ENCODE data around the gene LYPD5. TPM values are rescaled to one million over a fixed set of nuclear protein-coding genes. Genes with fewer than 3 reads are reported as not detected.
A peak's percentile ranks its signal among the peaks of the same experiment; 100 is the strongest.
"Not testable (repeated sequence)": the region's sequence is repeated elsewhere in the genome, so short reads cannot be mapped to it uniquely, and the experiment has no call there.

LYPD5 gene
- polyA plus RNA-seq, 6 donors from 2014 or later: 0.28 to 0.65 TPM; not detected in 4

GRCh38 chr19:43817454-43817853 lies 15.2 kb upstream of the LYPD5 start:
- DNase-seq: not testable (repeated sequence)
- peaks cover 53 to 66% (median 55%) of the 10 kb centered on the region in 3 donors for H3K27me3 Mint-ChIP-seq

GRCh38 chr19:43814663-43815352 lies 12.6 kb upstream of the LYPD5 start:
- ATAC-seq (ENCODE audit: low read depth in 2 of 2): no peak
- Mint-ChIP-seq H3K4me3 (no peak overlapping the region), H3K4me1 (peaks cover 0 to 2% (median 0%) of the 10 kb centered on the region in 3 donors), H3K9me3 (peaks cover 0 to 8% (median 0%) of the 10 kb centered on the region in 7 donors), H3K27ac (no peak overlapping the region), H3K27me3 (peaks cover 44 to 61% (median 53%) of the 10 kb centered on the region in 3 donors), H3K36me3 (peaks cover 0 to 8% of the 10 kb centered on the region in 2 donors)
- no peak for DNase-seq

More at GRCh38 chr19:43817454-43817853, 15.2 kb upstream of the LYPD5 start:
- Mint-ChIP-seq H3K4me1 (peaks cover 8 to 11% (median 9%) of the 10 kb centered on the region in 3 donors), H3K36me3 (peaks cover 0 to 17% of the 10 kb centered on the region in 2 donors)
- H3K27ac Mint-ChIP-seq; H3K4me3 Mint-ChIP-seq; H3K9me3 Mint-ChIP-seq; ATAC-seq (ENCODE audit: low read depth in 2 of 2): not testable (repeated sequence)

DNA sequence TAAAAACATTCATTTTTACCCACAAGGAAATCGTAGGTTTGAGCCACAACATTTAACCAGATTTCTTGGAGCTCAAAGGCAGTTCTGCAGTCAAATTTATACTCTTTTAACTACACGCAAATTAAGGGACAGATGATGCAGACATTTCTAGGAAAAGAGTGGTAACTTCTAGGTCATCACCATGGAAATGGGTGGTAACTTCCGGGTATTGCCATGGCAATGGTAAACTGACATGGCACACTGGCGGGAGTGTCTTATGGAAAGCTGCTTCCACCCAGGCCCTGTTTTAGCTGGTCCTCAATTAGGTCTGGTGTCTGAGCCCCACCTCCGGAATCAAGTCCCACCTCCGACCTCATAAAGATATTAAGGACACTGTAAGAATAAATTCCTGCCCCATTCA lies 10.4 kb upstream of the LYPD5 start:
- Mint-ChIP-seq H3K4me1 (no peaks in the 10 kb centered on the region), H3K36me3 (peaks cover 0 to 7% of the 10 kb centered on the region in 2 donors), H3K27me3 (peaks cover 38 to 49% (median 44%) of the 10 kb centered on the region in 3 donors), H3K9me3 (peaks cover 0 to 8% (median 0%) of the 10 kb centered on the region in 7 donors), H3K27ac (no peak overlapping the region), H3K4me3 (no peak overlapping the region)
- no peak for ATAC-seq (ENCODE audit: low read depth in 2 of 2)
- no peak for DNase-seq

DNA sequence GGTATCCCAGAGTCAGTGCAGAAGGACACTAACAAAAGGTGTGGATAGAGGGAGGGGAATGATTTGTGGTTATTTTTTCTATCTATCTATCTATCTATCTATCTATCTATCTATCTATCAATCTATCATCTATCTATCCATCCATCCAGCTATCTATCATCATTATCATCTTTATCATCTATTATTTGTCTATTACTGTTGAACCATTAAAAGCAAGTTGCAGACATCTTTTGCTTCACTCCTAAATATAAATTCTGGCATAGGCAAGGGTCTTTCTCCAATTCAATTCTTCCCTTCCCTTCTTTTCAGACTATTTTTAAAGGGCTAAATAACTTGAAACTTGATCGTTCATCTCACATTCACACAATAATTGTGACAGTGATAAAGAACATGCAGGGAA lies 10.0 kb upstream of the LYPD5 start:
- Mint-ChIP-seq H3K36me3 (peaks cover 0 to 7% of the 10 kb centered on the region in 2 donors), H3K4me1 (no peaks in the 10 kb centered on the region), H3K4me3 (no peak overlapping the region), H3K27me3 (peaks cover 36 to 53% (median 48%) of the 10 kb centered on the region in 3 donors), H3K9me3 (peaks cover 0 to 8% (median 0%) of the 10 kb centered on the region in 7 donors), H3K27ac (no peak overlapping the region)
- DNase-seq (no peak), ATAC-seq (ENCODE audit: low read depth in 2 of 2) (no peak)

GRCh38 chr19:43811837-43812236 lies 9.6 kb upstream of the LYPD5 start:
- Mint-ChIP-seq H3K27ac (no peak overlapping the region), H3K27me3 (peaks cover 33 to 51% (median 48%) of the 10 kb centered on the region in 3 donors), H3K9me3 (peaks cover 0 to 7% (median 0%) of the 10 kb centered on the region in 7 donors), H3K4me1 (no peaks in the 10 kb centered on the region), H3K4me3 (no peak overlapping the region), H3K36me3 (peaks cover 0 to 7% of the 10 kb centered on the region in 2 donors)
- no peak for ATAC-seq (ENCODE audit: low read depth in 2 of 2)
- no peak for DNase-seq

DNA sequence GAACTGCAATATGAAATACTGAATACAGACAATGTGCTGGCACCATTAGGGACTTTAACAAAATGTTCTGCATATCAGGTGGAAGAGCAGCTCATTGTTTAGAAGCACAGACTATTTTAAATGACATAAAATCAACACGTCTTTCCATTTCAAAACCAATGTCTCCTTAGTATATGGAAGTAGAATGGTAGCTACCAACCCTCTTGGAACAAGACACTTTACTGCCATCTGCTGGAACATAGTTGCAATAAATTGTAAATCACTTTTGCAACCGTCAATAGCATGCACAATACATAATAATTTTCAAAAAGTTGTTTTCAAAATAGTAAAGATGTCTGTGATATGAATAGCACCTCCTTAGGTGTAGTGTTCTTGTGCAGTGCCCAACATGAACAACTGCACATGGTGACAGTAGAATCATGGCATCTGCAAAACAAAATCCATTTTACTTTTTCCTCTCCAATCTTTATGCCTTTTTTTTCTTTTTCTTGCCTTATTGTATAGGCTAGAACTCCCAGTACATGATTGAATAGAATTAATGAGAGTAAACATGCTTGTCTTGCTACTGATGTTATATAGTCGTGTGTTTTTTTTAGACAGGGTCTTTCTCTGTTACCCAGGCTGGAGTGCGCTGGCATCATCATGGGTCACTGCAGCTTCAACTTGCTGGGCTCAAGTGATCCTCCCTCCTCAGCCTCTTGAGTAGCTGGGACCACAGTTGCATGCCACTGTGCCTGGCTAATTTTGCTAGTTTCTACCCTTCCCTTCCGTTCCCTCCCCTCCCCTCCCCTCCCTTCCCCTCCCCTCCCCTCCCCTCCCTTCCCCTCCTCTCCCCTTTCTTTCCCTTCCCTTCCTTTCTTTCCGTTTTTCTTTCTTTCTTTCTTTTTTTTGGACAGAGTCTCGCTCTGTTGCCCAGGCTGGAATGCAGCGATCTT lies 7.8 kb upstream of the LYPD5 start:
- no peak overlapping the region for H3K4me3 Mint-ChIP-seq
- DNase-seq (peak; percentile 29), ATAC-seq (ENCODE audit: low read depth in 2 of 2) (peak; percentile 47 to 61)
- peaks cover 0 to 7% of the 10 kb centered on the region in 2 donors for H3K36me3 Mint-ChIP-seq
- H3K4me1 Mint-ChIP-seq: no peaks in the 10 kb centered on the region
- H3K27me3 Mint-ChIP-seq: peaks cover 24 to 51% (median 47%) of the 10 kb centered on the region in 3 donors
- peak overlapping the region in 2 of 6 donors; percentile 59 to 93 for H3K27ac Mint-ChIP-seq
- H3K9me3 Mint-ChIP-seq: peaks cover 0 to 4% (median 0%) of the 10 kb centered on the region in 7 donors

DNA sequence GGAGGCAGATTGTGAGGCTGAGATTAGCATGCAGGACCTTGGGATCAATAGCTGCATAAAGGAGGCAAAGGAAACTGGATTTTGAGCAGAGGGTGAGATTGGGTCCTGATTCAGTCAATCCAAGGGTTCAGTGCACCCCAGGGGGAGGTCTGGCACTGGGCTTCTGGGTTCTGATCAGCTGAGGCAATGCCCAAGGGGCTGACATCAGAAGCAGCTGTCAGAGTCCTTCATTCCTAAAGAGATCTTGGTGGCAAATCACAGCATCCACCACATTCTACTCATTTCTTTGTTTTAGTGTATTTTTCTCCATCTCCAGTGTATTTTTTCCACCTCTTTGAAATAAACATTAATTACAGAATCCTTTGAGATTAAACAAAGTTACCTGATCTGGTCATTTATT lies 5.4 kb upstream of the LYPD5 start:
- H3K27ac Mint-ChIP-seq: no peak overlapping the region
- peaks cover 19 to 56% (median 41%) of the 10 kb centered on the region in 3 donors for H3K27me3 Mint-ChIP-seq
- peaks cover 0 to 1% (median 0%) of the 10 kb centered on the region in 7 donors for H3K9me3 Mint-ChIP-seq
- no peaks in the 10 kb centered on the region for H3K4me1 Mint-ChIP-seq
- H3K36me3 Mint-ChIP-seq: no peaks in the 10 kb centered on the region
- H3K4me3 Mint-ChIP-seq: no peak overlapping the region
- no peak for ATAC-seq (ENCODE audit: low read depth in 2 of 2)
- DNase-seq: no peak

- H3K27me3 Mint-ChIP-seq: peaks cover 19 to 57% (median 41%) of the 10 kb centered on the region in 3 donors
- H3K27ac Mint-ChIP-seq: no peak overlapping the region
- no peaks in the 10 kb centered on the region for H3K36me3 Mint-ChIP-seq
- no peak overlapping the region for H3K4me3 Mint-ChIP-seq
- DNase-seq (no peak), ATAC-seq (ENCODE audit: low read depth in 2 of 2) (no peak)
- H3K9me3 Mint-ChIP-seq: peaks cover 0 to 1% (median 0%) of the 10 kb centered on the region in 7 donors
- no peaks in the 10 kb centered on the region for H3K4me1 Mint-ChIP-seq
Measured at GRCh38 chr19:43806848-43807247, 4.6 kb upstream of the LYPD5 start.

GRCh38 chr19:43806401-43806800 lies 4.2 kb upstream of the LYPD5 start:
- not testable (repeated sequence) for H3K27ac Mint-ChIP-seq; H3K4me1 Mint-ChIP-seq; DNase-seq; H3K4me3 Mint-ChIP-seq; H3K9me3 Mint-ChIP-seq; ATAC-seq (ENCODE audit: low read depth in 2 of 2); H3K36me3 Mint-ChIP-seq
- H3K27me3 Mint-ChIP-seq: peaks cover 19 to 55% (median 39%) of the 10 kb centered on the region in 3 donors

DNA sequence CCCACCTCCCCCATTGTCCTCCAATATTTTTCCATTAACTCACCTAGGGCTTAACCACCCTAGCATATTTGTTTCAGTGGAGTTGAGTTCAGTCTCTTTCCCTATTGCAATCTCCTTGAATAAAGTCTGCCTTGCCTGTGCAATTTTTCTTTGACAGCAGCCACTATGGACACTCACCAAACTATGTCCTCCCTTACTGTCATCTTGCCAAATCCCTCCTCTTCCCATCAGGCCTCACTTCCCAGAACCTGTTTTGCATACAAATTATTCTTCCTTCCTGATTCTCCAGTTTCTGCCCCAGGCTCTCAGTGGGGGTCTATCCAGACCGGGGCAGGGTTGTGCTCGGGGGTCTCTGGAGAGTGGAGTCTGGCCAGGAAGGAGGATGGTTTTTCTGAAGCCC lies 2.2 kb upstream of the LYPD5 start:
- no peak for DNase-seq
- H3K4me3 Mint-ChIP-seq: no peak overlapping the region
- H3K36me3 Mint-ChIP-seq: no peaks in the 10 kb centered on the region
- no peak for ATAC-seq (ENCODE audit: low read depth in 2 of 2)
- peaks cover 1 to 3% (median 2%) of the 10 kb centered on the region in 3 donors for H3K4me1 Mint-ChIP-seq
- no peak overlapping the region for H3K27ac Mint-ChIP-seq
- peaks cover 9 to 50% (median 45%) of the 10 kb centered on the region in 3 donors for H3K27me3 Mint-ChIP-seq
- H3K9me3 Mint-ChIP-seq: no peaks in the 10 kb centered on the region

- ATAC-seq (ENCODE audit: low read depth in 2 of 2) (no peak), DNase-seq (no peak)
- peaks cover 0 to 11% (median 6%) of the 10 kb centered on the region in 7 donors for H3K9me3 Mint-ChIP-seq
- H3K27ac Mint-ChIP-seq: no peak overlapping the region
- H3K36me3 Mint-ChIP-seq: peaks cover 0 to 7% of the 10 kb centered on the region in 2 donors
- H3K4me3 Mint-ChIP-seq: peak overlapping the region; percentile 20 to 87 (median 75)
- H3K4me1 Mint-ChIP-seq: peaks cover 16 to 19% (median 18%) of the 10 kb centered on the region in 3 donors
- H3K27me3 Mint-ChIP-seq: peaks cover 14 to 71% (median 68%) of the 10 kb centered on the region in 3 donors
Measured at GRCh38 chr19:43799502-43800142, 2.6 kb downstream of the LYPD5 start.

- Mint-ChIP-seq H3K9me3 (peaks cover 0 to 11% (median 6%) of the 10 kb centered on the region in 7 donors), H3K27ac (peak overlapping the region in 3 of 6 donors; percentile 72 to 80 (median 74)), H3K4me3 (peak overlapping the region; percentile 20 to 87 (median 75)), H3K27me3 (peaks cover 15 to 78% (median 71%) of the 10 kb centered on the region in 3 donors), H3K4me1 (peaks cover 16 to 19% (median 18%) of the 10 kb centered on the region in 3 donors), H3K36me3 (peaks cover 0 to 7% of the 10 kb centered on the region in 2 donors)
- DNase-seq: no peak
- peak; percentile 58 to 61 for ATAC-seq (ENCODE audit: low read depth in 2 of 2)
Measured at GRCh38 chr19:43798546-43799409, 3.5 kb downstream of the LYPD5 start.

Measured in naive B cell (primary cell).